Measurements from ENCODE around the gene BTBD8. TPM values are rescaled to one million over a fixed set of nuclear protein-coding genes. Genes with fewer than 3 reads are reported as not detected.

BTBD8 gene
- total and polyA plus RNA-seq, 4 experiments from 2014 or later: 0.46 to 7.5 (median 3.7) TPM

DNA sequence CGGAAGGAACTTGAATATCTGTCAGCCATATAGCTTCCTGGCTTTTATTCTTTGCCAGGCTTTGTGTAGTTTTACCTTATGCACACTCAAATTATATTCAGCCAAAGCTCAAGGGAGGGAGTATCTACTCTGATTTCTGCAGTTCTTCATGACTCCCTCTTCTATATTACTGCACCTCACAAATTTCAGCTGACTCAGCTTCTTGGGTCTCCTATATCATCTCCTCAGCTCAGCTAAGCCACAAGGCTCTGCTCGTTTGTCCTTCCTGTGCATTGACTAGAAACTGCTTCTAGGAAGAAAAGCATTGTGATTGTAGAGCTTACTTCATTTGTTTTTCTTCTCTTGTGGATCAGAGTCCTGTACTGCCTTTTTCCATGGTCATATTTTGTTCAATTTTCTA lies 37.4 kb downstream of the BTBD8 start:
- H3K36me3 ChIP-seq (ENCODE audit: insufficient read depth, low read length): no peaks in the 10 kb centered on the region
- CTCF ChIA-PET (ENCODE audit: partially characterized antibody): no interaction called here
- H3K27ac ChIP-seq (ENCODE audit: low read depth, low read length): no peak overlapping the region
- Mint-ChIP-seq H3K36me3 (peaks cover 2 to 3% of the 10 kb centered on the region in 2 donors), H3K4me3 (no peak overlapping the region), H3K27ac (peak overlapping the region in 1 of 7 donors; percentile 73), H3K9me3 (peaks cover 0 to 3% (median 0%) of the 10 kb centered on the region in 8 donors), H3K4me1 (peaks cover 0 to 6% (median 5%) of the 10 kb centered on the region in 4 donors), H3K27me3 (no peaks in the 10 kb centered on the region)
- H3K4me3 ChIP-seq (ENCODE audit: low read length in 2 of 2): no peak overlapping the region
- H3K4me1 ChIP-seq (ENCODE audit: insufficient read depth, low read length): no peaks in the 10 kb centered on the region
- H3K9me3 ChIP-seq (ENCODE audit: control insufficient read depth in 1 of 2, low read length in 2 of 2): no peaks in the 10 kb centered on the region
- POLR2A ChIA-PET (ENCODE audit: partially characterized antibody): no interaction called here
- H3K27me3 ChIP-seq (ENCODE audit: insufficient read depth, low read length): no peaks in the 10 kb centered on the region
- DNase-seq: no peak
- intact Hi-C loops (cut with micrococcal nuclease): no loop called here

DNA sequence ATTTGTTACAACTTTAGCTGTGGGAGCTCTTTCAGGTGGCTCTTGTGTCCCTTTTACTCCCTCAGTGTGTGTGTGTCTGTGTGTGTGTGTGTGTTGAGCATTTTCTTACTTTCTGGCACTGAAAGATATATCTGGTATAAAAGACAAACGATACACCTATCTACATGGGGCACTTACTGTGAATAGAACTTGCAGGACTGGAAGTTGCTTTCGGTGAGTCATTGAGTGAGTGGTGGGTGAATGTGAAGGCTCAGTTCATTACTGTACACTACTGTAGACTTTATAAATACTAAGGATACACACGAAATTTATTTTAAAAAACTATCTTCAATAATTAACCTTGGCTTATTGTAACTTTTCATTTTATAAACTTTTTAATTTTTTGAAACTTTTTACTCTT lies 38.7 kb downstream of the BTBD8 start:
- Histone ChIP-seq H3K27ac (ENCODE audit: low read depth, low read length) (no peak overlapping the region), H3K4me1 (ENCODE audit: insufficient read depth, low read length) (no peaks in the 10 kb centered on the region), H3K4me3 (ENCODE audit: low read length in 2 of 2) (no peak overlapping the region), H3K36me3 (ENCODE audit: insufficient read depth, low read length) (no peaks in the 10 kb centered on the region), H3K9me3 (ENCODE audit: control insufficient read depth in 1 of 2, low read length in 2 of 2) (no peaks in the 10 kb centered on the region), H3K27me3 (ENCODE audit: insufficient read depth, low read length) (no peaks in the 10 kb centered on the region)
- intact Hi-C loops (cut with micrococcal nuclease): no loop called here
- Mint-ChIP-seq H3K27me3 (no peaks in the 10 kb centered on the region), H3K9me3 (peaks cover 0 to 3% (median 0%) of the 10 kb centered on the region in 8 donors), H3K4me3 (no peak overlapping the region), H3K4me1 (peaks cover 2 to 7% (median 6%) of the 10 kb centered on the region in 4 donors), H3K27ac (no peak overlapping the region), H3K36me3 (peaks cover 0 to 5% of the 10 kb centered on the region in 2 donors)
- no peak for DNase-seq
- ChIA-PET POLR2A (ENCODE audit: partially characterized antibody) (no interaction called here), CTCF (ENCODE audit: partially characterized antibody) (no interaction called here)

DNA sequence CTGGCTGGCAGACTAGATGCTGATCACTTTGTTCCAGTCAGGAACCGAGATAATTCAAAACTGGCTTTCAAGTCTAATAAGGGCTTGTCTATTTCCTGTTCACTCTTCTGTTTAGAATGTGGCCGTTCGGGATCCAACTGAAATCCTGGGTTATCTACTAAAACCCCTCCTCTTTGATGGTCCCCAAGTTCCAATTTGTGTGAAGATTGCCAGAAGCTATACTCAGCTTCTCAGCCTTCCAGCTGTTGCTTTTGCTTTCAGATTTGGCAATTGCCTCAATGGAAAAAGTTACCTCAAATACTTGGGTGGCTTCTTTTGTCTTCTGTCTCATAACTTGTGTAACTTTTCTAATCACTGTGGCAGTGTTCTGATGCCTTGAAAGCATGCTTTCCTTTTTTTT lies 43.7 kb downstream of the BTBD8 start:
- no peaks in the 10 kb centered on the region for H3K9me3 Mint-ChIP-seq
- Histone ChIP-seq H3K36me3 (ENCODE audit: insufficient read depth, low read length) (no peaks in the 10 kb centered on the region), H3K4me3 (ENCODE audit: low read length in 2 of 2) (no peak overlapping the region), H3K27ac (ENCODE audit: low read depth, low read length) (no peak overlapping the region), H3K9me3 (ENCODE audit: control insufficient read depth in 1 of 2, low read length in 2 of 2) (no peaks in the 10 kb centered on the region), H3K27me3 (ENCODE audit: insufficient read depth, low read length) (no peaks in the 10 kb centered on the region), H3K4me1 (ENCODE audit: insufficient read depth, low read length) (no peaks in the 10 kb centered on the region)
- peak overlapping the region in 7 of 8 donors; percentile 3 to 73 (median 59) for H3K4me3 Mint-ChIP-seq
- no peaks in the 10 kb centered on the region for H3K27me3 Mint-ChIP-seq
- H3K36me3 Mint-ChIP-seq: peaks cover 2 to 12% of the 10 kb centered on the region in 2 donors
- ChIA-PET POLR2A (ENCODE audit: partially characterized antibody) (no interaction called here), CTCF (ENCODE audit: partially characterized antibody) (interaction anchor here (1.3 kb wide), 1 partner anchor 127 kb away, joined by 3 read pairs; no protein-coding TSS in a partner anchor)
- peaks cover 1 to 8% (median 6%) of the 10 kb centered on the region in 4 donors for H3K4me1 Mint-ChIP-seq
- peak overlapping the region in 3 of 7 donors; percentile 7 to 48 (median 21) for H3K27ac Mint-ChIP-seq
- DNase-seq: peak in 1 of 5 donors; percentile 4
- intact Hi-C loops (cut with micrococcal nuclease): no loop called here

DNA sequence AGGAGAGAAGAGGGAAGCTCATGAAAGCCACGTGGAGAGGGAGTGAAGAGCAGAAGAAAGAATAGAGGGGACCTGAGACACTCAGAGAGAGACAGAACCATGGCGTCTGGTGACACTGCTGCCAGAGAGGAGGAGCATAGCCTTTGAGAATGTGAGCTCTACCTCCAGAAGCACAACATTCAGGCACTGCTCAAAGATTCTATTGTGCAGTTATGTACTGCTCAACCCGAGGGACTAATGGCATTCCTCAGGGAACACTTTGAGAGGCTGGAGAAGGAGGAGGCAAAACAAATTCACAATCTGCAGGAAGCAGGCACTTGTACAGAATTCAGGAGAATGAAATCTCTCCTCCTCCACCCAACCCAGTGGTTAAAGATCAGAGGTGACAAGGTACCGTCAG lies 45.1 kb downstream of the BTBD8 start:
- Mint-ChIP-seq H3K27ac (no peak overlapping the region), H3K36me3 (peaks cover 8 to 19% of the 10 kb centered on the region in 2 donors), H3K4me1 (peaks cover 1 to 8% (median 6%) of the 10 kb centered on the region in 4 donors), H3K27me3 (no peaks in the 10 kb centered on the region), H3K9me3 (no peaks in the 10 kb centered on the region), H3K4me3 (no peak overlapping the region)
- Histone ChIP-seq H3K36me3 (ENCODE audit: insufficient read depth, low read length) (no peaks in the 10 kb centered on the region), H3K4me1 (ENCODE audit: insufficient read depth, low read length) (no peaks in the 10 kb centered on the region), H3K9me3 (ENCODE audit: control insufficient read depth in 1 of 2, low read length in 2 of 2) (no peaks in the 10 kb centered on the region), H3K27me3 (ENCODE audit: insufficient read depth, low read length) (no peaks in the 10 kb centered on the region), H3K27ac (ENCODE audit: low read depth, low read length) (no peak overlapping the region), H3K4me3 (ENCODE audit: low read length in 2 of 2) (no peak overlapping the region)
- no peak for DNase-seq
- intact Hi-C loops (cut with micrococcal nuclease): no loop called here
- POLR2A ChIA-PET (ENCODE audit: partially characterized antibody): no interaction called here
- CTCF ChIA-PET (ENCODE audit: partially characterized antibody): no interaction called here

DNA sequence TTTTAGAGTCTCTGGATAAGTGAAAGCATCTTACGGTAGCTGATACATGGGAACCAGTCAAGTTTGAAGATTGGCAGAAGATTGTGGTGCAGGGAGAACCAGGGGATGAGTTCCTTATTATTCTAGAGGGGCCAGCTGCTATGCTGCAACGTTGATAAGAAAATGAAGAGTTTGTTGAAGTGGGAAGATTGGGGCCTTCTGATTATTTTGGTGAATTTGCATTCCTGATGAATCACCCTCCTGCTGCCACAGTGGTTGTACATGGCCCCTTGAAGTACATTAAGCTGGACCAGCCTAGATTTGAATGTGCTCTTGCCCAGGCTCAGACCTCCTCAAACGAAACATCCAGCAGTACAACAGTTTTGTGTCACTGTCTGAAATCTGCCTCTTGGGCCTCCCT lies 45.9 kb downstream of the BTBD8 start:
- no peaks in the 10 kb centered on the region for H3K9me3 ChIP-seq (ENCODE audit: control insufficient read depth in 1 of 2, low read length in 2 of 2)
- DNase-seq: no peak
- H3K27me3 Mint-ChIP-seq: no peaks in the 10 kb centered on the region
- H3K9me3 Mint-ChIP-seq: no peaks in the 10 kb centered on the region
- ChIA-PET POLR2A (ENCODE audit: partially characterized antibody) (no interaction called here), CTCF (ENCODE audit: partially characterized antibody) (no interaction called here)
- H3K36me3 ChIP-seq (ENCODE audit: insufficient read depth, low read length): no peaks in the 10 kb centered on the region
- H3K4me3 Mint-ChIP-seq: no peak overlapping the region
- H3K4me1 ChIP-seq (ENCODE audit: insufficient read depth, low read length): no peaks in the 10 kb centered on the region
- no peak overlapping the region for H3K27ac Mint-ChIP-seq
- intact Hi-C loops (cut with micrococcal nuclease): no loop called here
- peaks cover 1 to 8% (median 6%) of the 10 kb centered on the region in 4 donors for H3K4me1 Mint-ChIP-seq
- no peak overlapping the region for H3K27ac ChIP-seq (ENCODE audit: low read depth, low read length)
- H3K4me3 ChIP-seq (ENCODE audit: low read length in 2 of 2): no peak overlapping the region
- H3K36me3 Mint-ChIP-seq: peaks cover 12 to 24% of the 10 kb centered on the region in 2 donors
- H3K27me3 ChIP-seq (ENCODE audit: insufficient read depth, low read length): no peaks in the 10 kb centered on the region

DNA sequence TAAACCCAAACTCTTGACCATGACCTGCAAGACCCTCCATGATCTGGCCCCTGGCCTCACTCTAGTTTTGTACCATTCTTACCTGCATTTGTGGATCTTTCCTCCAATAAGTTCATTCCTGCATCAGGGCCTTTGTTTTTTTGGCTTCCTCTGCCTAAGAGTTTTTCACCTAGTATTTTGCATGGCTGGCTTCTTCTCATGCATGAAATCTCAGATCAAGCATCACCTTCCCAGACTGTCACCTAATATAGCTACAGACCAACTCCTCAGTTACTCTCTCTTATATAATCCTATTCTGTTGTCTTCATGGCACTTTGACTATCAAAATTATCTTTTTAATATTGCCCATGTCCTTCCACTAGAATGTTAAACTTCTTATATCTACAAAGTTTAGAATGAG lies 54.2 kb downstream of the BTBD8 start:
- H3K4me3 Mint-ChIP-seq: no peak overlapping the region
- intact Hi-C loops (cut with micrococcal nuclease): no loop called here
- DNase-seq: no peak
- peaks cover 20 to 40% of the 10 kb centered on the region in 2 donors for H3K36me3 Mint-ChIP-seq
- no peak overlapping the region for H3K27ac Mint-ChIP-seq
- no peak overlapping the region for H3K4me3 ChIP-seq (ENCODE audit: low read length in 2 of 2)
- no peaks in the 10 kb centered on the region for H3K36me3 ChIP-seq (ENCODE audit: insufficient read depth, low read length)
- H3K9me3 Mint-ChIP-seq: peaks cover 0 to 3% (median 0%) of the 10 kb centered on the region in 8 donors
- ChIA-PET POLR2A (ENCODE audit: partially characterized antibody) (no interaction called here), CTCF (ENCODE audit: partially characterized antibody) (no interaction called here)
- no peaks in the 10 kb centered on the region for H3K4me1 ChIP-seq (ENCODE audit: insufficient read depth, low read length)
- no peaks in the 10 kb centered on the region for H3K9me3 ChIP-seq (ENCODE audit: control insufficient read depth in 1 of 2, low read length in 2 of 2)
- no peaks in the 10 kb centered on the region for H3K27me3 ChIP-seq (ENCODE audit: insufficient read depth, low read length)
- H3K27me3 Mint-ChIP-seq: no peaks in the 10 kb centered on the region
- no peak overlapping the region for H3K27ac ChIP-seq (ENCODE audit: low read depth, low read length)
- H3K4me1 Mint-ChIP-seq: no peaks in the 10 kb centered on the region

DNA sequence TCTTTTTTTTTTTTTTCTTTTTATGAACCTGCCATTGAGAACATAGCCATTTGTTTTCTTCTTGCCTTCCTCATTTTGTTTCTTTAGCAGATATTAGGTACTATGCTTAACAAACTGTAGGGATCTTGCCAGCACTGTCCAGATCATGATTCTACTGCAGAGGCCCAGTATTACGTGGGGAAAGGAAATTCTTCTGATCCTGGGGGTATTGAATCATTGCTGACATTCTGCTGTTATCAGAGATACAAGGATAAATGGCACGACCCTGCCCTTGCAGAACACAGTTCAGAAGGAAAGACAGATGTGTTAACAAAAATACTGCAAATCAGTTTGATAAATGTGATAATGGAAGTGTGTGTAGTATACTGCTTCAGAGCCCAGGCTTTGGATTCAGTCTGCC lies 56.2 kb downstream of the BTBD8 start:
- Histone ChIP-seq H3K4me1 (ENCODE audit: insufficient read depth, low read length) (no peaks in the 10 kb centered on the region), H3K27ac (ENCODE audit: low read depth, low read length) (no peak overlapping the region), H3K27me3 (ENCODE audit: insufficient read depth, low read length) (no peaks in the 10 kb centered on the region), H3K4me3 (ENCODE audit: low read length in 2 of 2) (no peak overlapping the region), H3K36me3 (ENCODE audit: insufficient read depth, low read length) (no peaks in the 10 kb centered on the region), H3K9me3 (ENCODE audit: control insufficient read depth in 1 of 2, low read length in 2 of 2) (no peaks in the 10 kb centered on the region)
- Mint-ChIP-seq H3K27ac (peak overlapping the region in 1 of 7 donors; percentile 1), H3K4me1 (no peaks in the 10 kb centered on the region), H3K36me3 (peaks cover 9 to 30% of the 10 kb centered on the region in 2 donors), H3K4me3 (no peak overlapping the region), H3K27me3 (no peaks in the 10 kb centered on the region), H3K9me3 (peaks cover 0 to 3% (median 0%) of the 10 kb centered on the region in 8 donors)
- ChIA-PET CTCF (ENCODE audit: partially characterized antibody) (no interaction called here), POLR2A (ENCODE audit: partially characterized antibody) (no interaction called here)
- DNase-seq: no peak
- intact Hi-C loops (cut with micrococcal nuclease): no loop called here

DNA sequence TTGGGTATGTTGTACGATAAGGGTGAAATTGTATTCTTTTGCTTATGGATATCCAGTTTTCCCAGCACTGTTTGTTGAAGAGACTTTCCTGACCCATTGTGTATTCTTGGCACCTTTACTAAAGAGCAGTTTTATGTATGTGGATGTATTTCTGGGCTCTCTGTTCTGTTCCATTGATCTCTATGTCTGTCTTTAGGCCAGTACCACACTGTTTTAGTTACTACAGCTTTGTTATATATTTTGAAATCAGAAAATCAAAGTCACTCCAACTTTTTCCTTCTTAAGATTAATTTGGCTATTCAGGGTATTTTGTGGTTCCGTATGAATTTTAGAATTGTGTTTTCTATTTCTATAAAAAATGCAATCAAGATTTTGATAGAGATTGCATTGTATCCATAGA lies 74.8 kb downstream of the BTBD8 start:
- H3K4me1 Mint-ChIP-seq: peaks cover 0 to 1% (median 0%) of the 10 kb centered on the region in 4 donors
- no peak overlapping the region for H3K27ac Mint-ChIP-seq
- no peak overlapping the region for H3K4me3 Mint-ChIP-seq
- peaks cover 0 to 6% of the 10 kb centered on the region in 2 donors for H3K9me3 ChIP-seq (ENCODE audit: control insufficient read depth in 1 of 2, low read length in 2 of 2)
- no peaks in the 10 kb centered on the region for H3K36me3 ChIP-seq (ENCODE audit: insufficient read depth, low read length)
- CTCF ChIA-PET (ENCODE audit: partially characterized antibody): no interaction called here
- H3K27me3 ChIP-seq (ENCODE audit: insufficient read depth, low read length): no peaks in the 10 kb centered on the region
- DNase-seq: no peak
- H3K36me3 Mint-ChIP-seq: peaks cover 27 to 45% of the 10 kb centered on the region in 2 donors
- peaks cover 3 to 27% (median 21%) of the 10 kb centered on the region in 8 donors for H3K9me3 Mint-ChIP-seq
- intact Hi-C loops (cut with micrococcal nuclease): no loop called here
- no peaks in the 10 kb centered on the region for H3K27me3 Mint-ChIP-seq
- POLR2A ChIA-PET (ENCODE audit: partially characterized antibody): no interaction called here
- no peak overlapping the region for H3K27ac ChIP-seq (ENCODE audit: low read depth, low read length)
- no peaks in the 10 kb centered on the region for H3K4me1 ChIP-seq (ENCODE audit: insufficient read depth, low read length)
- H3K4me3 ChIP-seq (ENCODE audit: low read length in 2 of 2): no peak overlapping the region
